GM21576 (cell line): ENCODE results near the gene CSNK1A1.

Source experiments
- ATAC-seq: cut with Tn5 transposase; IDR thresholded peaks from one replicate; pipeline ENCODE4 v1.9.1; 2021; ENCODE audit warnings: mild to moderate bottlenecking, moderate library complexity; ENCODE audit not compliant: unreplicated experiment

The CSNK1A1 gene

DNA sequence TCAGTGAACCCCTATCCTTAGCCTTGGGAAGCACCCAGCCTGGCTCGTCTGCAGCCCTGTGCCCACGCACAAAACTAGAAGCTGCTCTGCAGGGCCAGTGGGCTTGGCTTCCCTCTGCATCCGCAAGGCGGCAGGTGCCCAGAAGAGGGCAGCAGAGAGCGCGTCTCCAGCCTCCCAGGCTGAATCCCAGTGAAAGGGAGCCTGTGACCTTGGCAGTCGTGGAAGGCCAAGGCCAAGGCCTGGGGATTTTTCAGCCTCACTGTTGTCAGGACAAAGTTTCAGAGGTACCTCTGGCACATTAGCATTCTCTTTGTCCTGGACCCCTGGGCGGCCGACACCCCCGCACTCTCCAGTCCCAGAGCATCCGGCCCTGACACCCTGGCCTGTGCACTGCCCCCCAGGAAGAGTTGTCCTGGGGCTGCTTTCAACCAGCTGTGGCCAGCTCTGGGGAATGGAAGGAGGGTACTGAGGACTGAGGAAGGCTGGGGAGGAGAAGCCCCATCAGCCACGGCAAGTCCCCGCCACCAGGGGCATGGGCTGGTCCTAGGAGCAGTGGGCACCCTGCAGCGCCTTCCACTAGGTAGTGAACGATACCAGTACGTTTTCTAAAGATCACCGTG lies 108.6 kb downstream of the CSNK1A1 start:
- ATAC-seq, result no peak
